HG03558 (cell line): ENCODE results near the gene CCDC73.
"Not testable (repeated sequence)": the region's sequence is repeated elsewhere in the genome, so short reads cannot be mapped to it uniquely, and the experiment has no call there.

Experiments used
- ATAC-seq: cut with Tn5 transposase; IDR thresholded peaks from one replicate; pipeline ENCODE4 v1.9.1; 2021; ENCODE audit warnings: moderate number of reproducible peaks; ENCODE audit not compliant: unreplicated experiment; ENCODE audit errors: extremely low read depth

Gene CCDC73

DNA sequence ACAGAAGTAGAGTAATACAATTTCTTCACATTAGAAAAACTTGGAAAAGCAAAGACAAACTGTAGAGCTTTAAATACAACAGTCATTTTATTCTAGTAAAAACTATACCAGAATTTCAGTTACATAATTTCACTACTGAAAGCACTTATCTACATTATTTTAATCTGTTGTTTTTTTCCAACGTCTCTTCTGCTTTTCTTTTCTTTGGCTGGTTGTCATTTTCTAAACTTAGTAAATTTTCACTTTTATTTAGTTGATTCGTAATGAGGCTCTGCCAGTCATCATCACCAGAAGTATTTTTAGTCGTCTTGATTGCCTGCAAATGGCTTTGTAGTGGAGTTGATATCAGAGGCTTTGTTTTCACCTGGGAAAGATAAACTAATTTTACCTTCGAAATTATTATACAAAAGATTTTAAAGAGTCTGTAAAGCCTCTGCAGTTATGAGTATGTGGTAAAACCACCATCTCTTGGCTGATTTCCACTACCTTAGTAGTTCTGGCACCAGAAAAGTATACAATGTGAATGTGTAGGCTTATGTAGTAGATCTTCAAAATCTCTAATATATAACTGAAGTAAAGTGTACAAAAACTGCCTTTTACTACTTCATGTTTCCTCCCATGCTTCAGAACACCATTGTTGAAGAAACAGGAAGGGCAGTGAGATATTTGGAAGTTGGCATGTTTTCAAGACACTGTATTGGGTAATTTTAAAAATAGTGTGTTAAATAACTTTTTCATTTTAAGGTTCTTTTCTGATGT is 191.6 kb downstream of the CCDC73 start:
- ATAC-seq: no peak

DNA sequence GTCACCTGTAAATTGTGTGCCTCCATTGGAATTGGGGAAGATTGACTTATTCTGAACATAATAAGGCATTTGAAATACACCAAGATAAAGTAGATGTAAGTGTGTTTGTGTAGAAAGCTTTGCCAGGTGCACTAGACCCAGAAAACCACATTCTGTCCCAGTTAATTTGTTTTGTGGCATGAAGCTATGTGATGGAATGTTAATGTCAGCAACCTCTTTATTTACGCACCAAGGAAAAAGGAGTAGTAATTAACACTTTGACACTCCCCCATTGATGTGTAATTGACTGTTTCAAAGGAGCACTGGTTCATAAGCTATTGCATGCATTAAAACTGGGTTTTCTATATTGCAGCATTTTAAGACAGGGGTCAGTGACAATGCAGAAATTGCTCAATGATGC is 196.5 kb downstream of the CCDC73 start:
- no peak for ATAC-seq

DNA sequence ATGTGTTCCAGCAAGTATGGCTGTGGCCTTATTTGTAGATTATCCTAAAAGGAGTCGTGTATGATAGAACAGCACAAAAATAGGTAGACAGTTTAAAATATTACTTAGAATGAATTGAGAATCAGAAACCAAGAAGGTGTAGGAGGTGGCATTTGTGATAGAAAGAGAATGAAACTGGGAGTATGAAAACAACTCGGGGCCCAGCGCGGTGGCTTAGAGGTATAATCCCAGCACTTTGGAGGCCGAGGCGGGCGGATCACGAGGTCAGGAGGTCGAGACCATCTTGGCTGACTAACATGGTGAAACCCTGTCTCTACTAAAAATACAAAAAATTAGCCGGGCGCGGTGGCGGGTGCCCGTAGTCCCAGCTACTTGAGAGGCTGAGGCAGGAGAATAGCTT is 198.3 kb downstream of the CCDC73 start:
- not testable (repeated sequence) for ATAC-seq

DNA sequence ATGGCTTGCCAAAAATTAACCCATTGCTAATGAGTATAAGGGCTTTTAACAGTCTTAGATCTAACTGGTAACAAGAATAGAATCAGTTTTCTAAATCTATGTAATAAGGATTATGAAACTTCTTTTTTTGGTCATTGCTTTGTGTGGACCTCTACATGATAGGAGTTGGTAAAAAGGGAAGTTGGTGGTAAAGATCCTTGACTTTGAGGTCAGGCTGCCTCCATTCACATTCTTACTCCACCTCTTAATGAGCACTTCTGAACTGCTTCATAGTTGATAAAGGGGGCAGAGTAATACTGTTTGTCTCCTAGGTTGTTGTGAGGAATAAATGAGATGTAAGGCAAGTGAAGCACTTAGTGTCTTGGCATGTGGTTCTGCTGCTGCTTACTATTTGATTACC is 200.2 kb downstream of the CCDC73 start:
- ATAC-seq: no peak

- ATAC-seq: no peak
Observed at GRCh38 chr11:32586576-32587190, 207.8 kb downstream of the CCDC73 start.

DNA sequence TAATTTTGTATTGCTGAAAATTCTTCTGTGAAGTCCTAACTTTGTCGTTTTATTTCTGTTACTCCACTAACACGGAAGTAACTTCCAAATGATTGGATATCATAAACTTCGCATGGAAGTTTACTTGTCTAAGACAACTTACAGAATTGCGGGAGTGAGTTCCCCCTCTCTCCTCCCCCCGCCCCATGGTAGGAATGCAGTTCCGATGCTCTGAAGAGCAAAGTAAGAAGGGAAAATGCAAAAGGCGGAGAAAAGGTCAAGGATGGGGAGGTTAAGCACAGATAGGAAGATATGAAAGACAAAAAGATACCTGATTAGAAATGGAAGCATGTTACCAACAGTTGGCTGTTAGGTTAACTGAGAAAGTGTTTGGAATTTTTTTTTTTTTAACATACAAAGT is 209.5 kb downstream of the CCDC73 start:
- ATAC-seq: no peak

DNA sequence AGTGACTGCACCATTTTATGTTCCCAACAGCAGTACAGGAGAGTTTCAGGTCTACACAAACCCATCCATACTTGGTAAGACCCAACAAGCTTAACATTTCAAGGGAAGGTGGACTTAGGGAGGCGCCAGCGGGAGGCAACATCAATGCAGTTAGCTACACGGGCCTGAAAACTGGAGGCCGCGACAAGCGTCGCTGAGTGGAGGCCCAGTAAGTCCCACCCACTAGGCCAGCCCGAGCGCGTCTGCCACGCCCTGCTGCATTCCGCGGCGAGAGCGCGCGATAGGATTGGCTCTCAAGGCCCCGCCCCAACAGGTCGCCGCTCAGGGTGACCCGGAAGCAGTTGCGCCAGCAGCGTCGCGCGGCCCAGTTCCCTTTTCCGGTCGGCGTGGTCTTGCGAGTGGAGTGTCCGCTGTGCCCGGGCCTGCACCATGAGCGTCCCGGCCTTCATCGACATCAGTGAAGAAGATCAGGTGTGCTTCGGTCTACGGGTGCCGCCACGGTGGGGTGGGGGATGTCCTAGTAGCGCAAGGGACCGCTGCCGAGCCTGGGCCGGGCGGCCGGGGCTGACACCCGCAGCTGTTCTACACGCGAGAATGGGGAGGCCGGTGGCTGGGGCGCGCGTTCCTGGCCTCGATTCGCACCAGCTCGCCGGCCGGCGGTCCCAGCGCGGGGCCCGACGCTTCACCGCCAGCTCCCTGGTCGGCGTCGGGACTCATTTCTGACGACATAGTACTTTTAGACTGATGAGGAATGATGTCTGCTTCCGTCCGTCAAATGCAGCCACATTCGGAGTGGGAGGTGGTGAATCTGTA is 210.8 kb downstream of the CCDC73 start, which contains the start of gene EIF3M:
Gene EIF3M (plus strand): TSS at position 373 of the 813 bp plus-strand sequence. CDS start 57 bp downstream, at position 430.
- ATAC-seq: peak; percentile 93

DNA sequence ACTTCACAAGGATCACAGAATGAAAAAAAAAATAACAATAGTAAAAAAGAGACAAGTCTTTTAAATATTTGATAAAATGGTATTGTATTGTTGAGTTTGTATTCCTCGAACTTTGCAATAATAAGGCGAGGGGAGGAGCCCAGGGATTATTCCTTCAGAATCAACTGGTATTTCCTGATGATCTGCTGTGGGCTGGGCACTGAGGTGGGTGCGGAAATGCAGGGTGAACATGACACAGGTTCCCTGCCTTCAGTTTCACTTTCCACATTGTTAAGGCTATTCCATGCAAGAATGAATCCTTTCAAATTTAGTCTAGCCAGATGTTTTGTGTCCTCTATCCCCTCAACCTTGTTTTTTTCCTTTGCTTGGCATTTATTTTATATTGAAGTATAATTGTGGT is 212.9 kb downstream of the CCDC73 start:
- ATAC-seq: no peak

GRCh38 chr11:32580967-32581366 is 213.5 kb downstream of the CCDC73 start:
- ATAC-seq: no peak

DNA sequence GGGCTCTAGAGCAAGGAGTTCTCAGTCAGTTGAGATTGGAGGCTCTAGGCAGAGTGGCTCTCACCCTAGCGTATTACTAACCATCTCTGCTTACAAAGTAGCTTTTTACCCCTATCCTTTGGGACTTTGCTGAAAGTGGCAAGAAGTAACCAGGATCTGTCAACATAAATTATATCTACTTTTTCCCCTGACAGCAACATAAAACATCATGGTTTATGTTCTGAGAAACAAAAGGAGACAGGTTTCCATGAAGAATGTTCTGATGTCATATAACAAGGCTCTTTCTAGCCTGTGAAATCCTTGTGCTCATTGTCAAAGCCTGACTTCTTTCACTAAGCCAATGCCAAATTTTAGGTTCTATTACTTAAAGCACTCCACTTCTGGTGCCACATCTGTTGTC is 218.0 kb downstream of the CCDC73 start:
- ATAC-seq: no peak

GRCh38 chr11:32575070-32575469 is 219.4 kb downstream of the CCDC73 start:
- ATAC-seq: no peak

- no peak for ATAC-seq
Observed at GRCh38 chr11:32574421-32574820, 220.0 kb downstream of the CCDC73 start.

GRCh38 chr11:32573228-32573627 is 221.2 kb downstream of the CCDC73 start:
- no peak for ATAC-seq

DNA sequence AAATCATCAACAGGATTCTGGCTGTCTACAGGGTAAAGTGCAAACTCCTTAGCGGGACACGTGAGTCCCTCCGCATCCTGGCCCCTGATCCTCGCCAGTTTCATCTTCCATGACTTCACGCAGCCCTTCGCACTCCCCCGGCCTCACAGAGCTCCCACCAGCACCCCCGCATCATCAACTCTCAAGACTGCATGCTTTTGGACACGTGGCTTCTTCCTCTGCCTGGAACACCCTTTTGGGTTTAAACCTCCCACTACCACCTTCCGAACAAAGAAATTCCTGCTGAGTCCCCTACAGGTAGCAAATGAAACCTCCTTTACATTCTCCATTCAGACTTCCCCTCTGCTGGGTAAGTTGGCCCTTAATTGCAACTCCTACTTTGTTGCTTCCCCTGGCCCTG is 223.4 kb downstream of the CCDC73 start:
- ATAC-seq: no peak

DNA sequence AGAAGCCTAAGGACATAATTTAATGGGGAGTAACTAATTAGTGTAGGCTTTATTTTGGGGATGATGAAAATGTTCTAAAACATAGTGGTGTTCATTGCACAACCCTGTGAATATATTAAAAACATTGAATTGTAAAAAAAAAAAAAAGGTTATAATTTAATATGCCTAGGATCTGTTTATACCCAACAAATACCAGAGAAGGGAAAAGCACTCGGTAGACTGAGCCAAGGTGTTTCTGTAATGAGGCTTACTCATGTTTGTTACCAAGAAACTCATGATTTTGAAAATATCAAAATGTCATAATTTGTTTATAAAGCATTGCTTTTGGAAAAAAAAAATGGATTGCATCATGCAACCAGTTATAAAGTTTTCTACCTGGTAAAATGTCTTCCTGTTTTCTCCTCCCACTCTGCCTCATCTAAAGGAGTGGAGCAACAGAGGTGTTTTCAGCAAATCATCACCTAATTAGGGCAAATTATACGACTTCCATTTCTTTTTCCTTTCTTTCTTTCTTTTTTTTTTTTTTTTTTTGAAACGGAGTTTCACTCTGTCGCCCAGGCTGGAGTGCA is 225.1 kb downstream of the CCDC73 start:
- no peak for ATAC-seq

GRCh38 chr11:32567154-32567553 is 227.3 kb downstream of the CCDC73 start:
- ATAC-seq: no peak

DNA sequence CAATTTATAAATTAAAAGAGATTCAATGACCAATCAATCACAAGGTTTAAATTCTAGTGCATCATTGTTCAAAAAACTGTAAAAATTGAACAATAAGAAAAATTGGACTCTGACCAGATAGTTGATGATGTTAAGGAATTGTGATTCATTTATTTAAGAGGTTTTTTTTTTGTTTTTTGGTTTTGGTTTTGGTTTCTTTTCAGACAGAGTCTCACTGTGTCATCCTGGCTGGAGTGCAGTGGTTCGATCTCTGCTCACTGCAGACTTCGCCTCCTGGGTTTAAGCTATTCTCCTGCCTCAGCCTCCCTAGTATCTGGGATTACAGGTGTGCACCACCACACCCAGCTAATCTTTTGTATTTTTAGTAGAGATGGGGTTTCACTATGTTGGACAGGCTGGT is 227.9 kb downstream of the CCDC73 start:
- ATAC-seq: no peak

GRCh38 chr11:32563600-32563959 is 230.9 kb downstream of the CCDC73 start:
- ATAC-seq: no peak

DNA sequence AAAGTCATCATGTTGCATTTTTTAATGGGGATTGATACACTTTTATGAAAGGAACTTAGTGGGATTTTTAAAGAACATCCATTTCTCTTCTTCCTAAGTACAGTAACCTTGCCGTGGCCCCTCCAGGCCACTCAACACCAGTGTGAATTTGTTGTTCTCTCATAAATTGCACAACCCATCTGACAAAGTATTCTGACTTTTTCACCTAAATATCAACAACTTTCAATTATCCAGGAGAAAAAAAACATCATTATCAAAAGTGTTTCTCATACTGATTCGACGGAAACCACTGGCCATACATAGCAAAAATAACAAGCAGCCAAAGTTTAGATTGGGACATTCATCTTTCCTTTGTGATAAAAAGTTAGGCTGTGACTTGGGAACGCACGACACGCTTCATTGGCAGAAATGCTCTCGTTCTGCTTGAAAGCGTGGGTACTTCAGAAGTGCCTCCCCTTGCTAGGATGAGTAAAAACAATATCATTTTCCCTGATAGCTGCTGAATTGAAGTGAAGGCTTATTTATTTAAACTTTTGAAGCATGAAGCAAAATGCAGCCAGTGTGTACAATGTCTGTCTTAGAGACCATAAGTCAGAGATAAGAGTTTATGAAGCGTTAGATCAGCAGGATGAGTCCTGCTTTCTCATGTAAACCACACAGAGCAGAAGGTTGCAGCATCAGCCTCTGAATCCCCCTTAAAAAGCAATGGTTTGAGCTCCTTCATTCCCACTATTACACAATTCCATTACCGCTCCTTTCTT is 231.4 kb downstream of the CCDC73 start:
- no peak for ATAC-seq

DNA sequence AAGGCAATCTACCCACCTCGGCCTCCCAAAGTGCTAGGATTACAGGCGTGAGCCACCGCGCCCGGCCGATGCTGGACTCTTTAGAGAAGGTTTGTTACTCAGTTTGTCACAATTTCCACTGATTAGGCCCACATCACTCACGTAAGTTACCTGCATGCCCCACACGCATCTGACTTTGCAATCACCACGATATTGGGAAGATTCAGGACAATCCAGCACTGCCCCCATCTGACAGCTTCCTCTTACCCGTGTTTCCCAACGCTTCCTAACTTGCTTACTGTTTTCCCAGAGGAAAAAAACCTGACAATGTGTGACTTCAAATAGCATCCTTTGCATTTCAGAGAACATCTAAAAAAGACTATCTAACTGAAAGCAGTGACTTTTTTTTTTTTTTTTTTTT is 232.6 kb downstream of the CCDC73 start:
- ATAC-seq: no peak
